Stimulated activated CD8-positive, alpha-beta memory T cell treated with anti-CD3 and anti-CD28 coated beads, Interleukin-7, amount 100 ng/mL, for 48 hours (primary cell): Measurements from ENCODE around the gene ZMAT3.

ENCODE experiments used
- DNase-seq, 2 donors: peaks; one replicate each; pipeline ENCODE4 v3.0.0-alpha.2; 2020; ENCODE audit warnings: low read depth in 1 of 2; ENCODE audit errors: extremely low read depth in 1 of 2

The ZMAT3 gene

DNA sequence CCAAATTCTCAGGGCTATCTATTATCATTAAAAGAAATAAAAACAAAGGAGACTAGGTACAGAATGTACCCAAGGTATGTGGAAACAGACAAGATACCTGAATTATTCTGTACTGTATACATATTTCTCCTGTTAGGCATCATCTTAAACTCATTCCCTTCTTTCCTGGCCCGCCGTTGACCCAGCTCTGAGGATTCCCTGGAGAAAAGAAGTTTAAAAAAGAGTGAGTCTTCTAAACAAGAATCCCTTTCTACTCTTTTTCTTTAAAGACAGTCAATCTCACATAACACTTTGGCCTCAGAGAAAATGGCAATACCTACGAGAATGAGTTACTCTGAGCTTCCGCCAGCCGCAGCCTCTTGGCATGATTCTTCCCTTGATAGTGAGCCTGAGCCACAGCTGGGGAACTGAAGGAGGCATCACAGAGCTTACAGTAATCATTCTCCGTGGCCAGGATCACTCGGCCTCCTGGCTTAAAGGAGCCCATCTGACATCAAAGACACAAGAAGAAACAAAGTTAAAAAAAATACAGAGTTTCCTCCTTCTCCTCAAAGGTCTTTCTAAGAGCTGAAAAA, 44.2 kb downstream of the ZMAT3 start:
- DNase-seq: no peak

DNA sequence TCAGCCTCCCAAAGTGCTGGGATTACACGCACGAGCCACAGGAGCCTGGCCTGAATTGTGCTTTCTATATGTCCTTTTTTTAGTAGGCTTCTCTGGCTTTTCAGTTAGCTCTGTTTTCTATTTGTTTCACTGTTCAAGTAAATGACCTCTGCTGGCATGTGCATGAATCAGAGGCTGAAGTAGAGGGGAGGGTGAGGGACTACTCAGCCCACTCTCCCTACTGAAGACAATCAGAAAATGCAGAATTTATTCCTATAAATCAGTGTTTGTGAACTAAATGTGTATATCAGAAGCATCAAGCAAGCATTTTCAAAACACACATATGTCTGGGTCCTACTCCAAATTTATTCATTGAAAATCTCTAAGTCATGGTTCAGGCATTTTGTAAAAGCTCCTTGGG, 45.0 kb downstream of the ZMAT3 start:
- no peak for DNase-seq

DNA sequence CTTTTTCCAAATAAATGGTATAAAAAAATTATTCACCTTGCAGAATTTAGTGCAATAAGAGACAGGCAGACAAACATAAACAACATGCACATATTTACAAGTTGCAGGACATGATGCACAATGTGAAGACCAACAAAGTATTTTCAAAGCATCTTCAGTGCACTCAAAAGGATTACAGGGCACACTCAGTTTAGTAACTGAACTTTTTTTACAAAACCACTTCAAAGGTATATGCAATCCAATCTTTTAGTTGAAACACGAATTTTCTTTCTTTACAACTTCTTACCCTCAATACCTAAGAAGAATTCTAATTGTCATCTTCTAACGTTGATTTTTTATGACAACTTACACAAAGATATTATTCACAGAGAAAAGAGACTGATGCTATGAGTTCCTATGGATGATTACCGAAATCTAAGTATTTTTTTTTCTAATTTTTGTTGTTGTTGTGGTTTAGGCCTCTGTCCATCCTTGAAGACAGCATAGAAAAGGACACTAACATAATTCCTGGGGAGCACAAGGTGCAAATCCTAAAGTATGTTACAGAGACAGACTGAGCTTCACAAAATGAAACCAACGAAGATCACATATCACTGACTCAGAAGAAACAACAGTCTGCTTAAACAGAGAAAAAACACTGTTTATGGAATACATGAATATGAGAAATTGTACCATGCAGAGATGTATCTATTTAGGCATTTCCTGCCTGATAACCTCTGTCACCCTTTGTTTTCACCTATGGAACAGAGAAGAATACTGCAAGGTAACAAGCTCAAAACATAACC, 50.3 kb downstream of the ZMAT3 start:
- no peak for DNase-seq

DNA sequence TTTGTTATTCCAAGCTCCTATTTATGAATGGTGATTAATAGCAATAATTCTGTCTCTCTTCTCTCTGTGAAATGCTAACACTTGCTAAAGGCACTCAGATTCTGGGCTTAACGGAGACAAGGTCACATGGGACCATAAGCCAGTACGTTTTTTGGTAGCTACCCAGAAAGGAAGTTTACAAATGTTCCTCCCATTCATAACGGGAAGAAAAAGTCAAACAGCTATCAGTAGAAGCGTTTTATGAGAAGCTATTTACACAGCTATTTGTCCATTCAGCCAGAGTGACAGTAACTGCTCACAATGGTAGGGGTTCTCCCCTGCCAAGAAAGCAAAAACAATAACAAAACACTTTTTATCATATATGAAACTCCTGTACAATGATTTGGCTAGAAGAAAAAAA, 51.5 kb downstream of the ZMAT3 start:
- DNase-seq: no peak

DNA sequence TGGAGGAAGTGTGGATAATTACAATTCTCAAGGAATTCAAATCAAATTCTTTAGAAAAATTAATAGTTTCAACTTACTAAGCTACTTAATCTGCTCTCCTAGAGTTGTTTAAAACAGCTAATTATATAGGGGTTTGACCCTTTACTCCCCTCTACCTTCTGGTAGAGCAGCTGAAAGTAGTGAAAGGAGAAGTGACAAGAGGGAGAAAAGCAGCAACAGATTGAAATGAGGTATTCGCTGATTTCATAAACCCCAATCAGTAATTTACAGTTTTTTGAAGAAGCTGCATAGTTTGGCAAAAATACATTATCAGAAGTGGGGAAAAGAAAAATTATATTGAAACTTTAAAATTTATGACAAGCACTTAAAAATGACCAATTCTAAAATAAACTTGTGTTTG, 52.8 kb downstream of the ZMAT3 start:
- DNase-seq: no peak

DNA sequence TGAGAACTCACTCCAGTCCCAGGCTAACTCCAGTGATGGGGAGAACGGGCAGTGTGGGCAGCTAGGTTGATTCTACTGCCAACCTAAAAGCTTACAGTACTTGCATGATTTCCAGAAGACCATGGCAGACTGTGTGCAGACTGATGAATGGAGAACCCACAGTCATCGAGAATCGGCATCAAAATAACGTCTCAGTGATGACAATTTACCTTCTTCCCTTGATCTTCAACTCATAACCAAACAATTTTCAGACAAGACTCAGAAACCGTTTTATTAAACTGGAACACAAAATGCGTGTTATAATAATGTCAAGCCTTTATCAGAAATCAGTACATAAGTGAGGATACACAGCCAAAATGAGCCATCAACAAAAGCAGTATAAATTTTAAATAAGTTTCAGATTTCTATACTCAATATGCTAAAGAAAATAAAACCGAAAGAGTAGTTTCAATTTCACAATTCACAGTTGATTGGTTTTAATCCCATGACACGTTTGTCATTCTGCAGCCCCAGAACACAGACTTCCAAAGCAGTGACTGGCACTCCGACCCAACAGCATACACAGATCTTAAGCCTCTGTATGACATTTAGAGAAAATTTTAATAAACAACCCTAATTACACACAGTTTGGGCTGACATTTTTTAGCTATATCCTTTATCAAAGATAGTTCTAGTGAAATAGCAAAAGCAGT, 54.5 kb downstream of the ZMAT3 start:
- DNase-seq: no peak

DNA sequence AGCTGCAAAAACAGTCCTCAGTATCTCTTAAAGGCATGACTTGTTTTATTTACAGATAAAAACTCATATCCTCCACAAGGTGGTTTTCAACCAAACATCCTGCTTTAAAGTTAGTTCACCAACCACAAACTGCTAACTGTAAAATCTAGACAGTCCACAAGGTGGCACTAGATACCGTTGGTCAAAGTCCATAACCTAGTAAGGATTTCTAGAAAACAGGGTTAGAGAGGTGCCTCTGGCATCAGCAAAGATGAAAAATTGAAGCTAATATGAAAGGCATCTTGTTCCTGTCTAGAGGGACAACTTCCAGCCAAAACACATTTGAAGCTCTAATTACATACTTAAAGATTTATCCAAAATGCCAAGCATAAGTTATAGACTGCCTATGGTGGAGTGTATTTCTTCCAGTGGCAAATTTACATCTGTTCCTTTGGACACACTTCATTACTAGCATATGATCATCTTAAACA, 56.0 kb downstream of the ZMAT3 start:
- peak in 1 of 2 donors; percentile 14 for DNase-seq

DNA sequence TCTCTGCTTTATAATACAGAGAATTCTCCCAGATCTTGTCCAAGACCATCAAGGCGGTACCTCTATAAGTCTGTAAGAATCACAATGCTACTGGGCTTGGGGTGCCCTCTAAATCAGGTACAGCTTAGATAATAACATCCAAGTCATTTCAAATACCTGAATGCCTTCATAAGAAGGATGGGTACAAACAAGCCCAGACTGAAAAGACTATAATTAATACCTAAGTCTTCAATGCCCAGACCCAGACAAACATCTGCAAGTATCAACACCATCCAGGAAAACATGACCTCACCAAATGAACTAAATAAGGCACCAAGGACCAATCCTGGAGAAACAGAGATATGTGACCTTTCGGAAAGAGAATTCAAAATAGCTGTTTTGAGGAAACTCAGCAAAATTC, 65.9 kb downstream of the ZMAT3 start:
- DNase-seq: no peak

DNA sequence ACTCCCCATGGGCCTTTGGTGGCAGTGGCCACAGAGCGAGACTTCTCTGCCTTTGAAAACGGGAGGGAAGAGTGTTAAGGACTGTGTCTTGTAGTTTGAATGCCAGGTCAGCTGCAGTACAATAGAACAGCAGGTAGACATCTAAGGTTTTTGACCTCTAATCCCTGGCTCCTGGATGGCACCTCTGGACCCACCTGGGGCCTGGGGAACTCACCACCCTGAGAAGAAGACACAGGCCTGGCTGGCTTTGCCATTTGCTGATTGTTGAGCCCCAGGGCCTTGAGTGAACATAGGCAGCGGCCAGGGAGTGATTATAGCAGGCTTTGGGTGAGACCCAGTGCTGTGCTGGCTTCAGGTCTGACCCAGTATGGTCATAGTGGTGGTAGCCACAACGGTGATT, 66.4 kb downstream of the ZMAT3 start:
- DNase-seq: no peak

DNA sequence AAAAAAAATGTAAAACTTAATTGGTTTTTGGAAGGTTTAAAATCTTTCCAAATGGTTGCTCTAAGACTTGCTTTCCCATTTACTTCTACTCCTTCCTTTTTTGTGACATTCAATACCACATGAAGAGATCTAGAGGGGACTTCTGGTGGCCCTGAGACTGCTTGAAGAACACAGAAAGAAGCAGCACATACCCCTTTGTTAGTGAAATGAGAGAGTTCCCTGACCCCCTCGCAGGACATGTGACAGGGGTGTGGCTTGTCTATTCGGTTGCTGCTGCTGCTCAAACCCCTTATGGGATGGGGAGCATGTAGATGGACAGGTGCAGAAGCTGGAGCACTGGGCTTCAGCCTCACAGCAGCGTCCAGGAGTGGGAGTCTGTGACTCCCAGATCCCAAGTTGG, 71.0 kb downstream of the ZMAT3 start:
- DNase-seq: no peak

DNA sequence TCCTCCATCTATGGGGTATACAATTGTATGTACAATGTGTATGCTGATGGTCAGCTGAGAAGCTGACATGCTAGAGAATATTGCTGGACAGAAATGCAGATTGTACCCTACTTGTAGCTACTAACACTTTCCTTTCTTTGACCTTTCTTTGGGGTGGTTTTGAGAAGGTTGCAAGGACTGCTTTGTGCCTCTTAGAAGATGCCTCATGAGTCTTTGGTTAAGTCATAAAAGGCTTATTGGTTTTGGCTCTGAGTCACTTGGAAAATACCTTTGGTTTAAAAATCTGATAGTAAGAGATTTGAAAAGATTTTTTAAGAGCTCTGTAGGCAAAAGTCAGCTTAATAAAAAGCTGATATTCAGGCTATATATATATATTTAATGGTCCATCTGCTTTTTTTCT, 71.5 kb downstream of the ZMAT3 start:
- DNase-seq: no peak

DNA sequence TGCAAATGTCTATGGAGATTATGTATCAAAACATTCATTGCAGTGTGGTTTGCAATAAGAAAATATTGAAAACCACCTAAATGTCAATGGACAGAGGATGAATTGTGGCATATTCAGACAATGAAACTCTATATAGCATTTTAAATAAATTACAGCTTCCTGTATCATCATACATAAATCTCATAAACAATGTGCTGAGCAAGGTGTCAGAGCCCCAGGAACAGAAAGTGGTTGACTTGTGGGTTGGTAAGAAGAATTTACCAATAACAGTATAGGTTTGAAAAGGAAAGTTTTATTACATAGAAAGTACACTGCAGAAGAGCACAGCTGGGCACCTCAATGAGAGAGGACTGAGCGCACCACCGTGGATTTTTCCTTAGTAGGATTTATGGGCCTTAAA, 75.2 kb downstream of the ZMAT3 start:
- DNase-seq: no peak

DNA sequence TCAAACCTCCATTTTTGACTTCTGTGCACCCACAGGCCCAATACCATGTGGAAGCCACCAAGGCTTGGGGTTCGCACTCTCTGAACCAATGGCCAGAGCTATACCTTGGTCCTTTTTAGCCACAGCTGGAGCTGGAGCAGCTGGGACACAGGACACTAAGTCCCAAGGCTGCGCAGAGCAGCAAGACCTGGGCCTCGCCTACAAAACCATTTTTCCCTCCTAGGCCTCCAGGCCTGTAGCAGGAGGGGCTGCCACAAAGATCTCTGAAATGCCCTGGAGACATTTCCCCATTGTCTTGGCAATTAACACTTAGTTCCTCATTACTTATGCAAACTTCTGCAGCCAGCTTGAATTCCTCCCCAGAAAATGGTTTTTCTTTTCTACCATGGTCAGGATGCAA, 81.3 kb downstream of the ZMAT3 start:
- no peak for DNase-seq

DNA sequence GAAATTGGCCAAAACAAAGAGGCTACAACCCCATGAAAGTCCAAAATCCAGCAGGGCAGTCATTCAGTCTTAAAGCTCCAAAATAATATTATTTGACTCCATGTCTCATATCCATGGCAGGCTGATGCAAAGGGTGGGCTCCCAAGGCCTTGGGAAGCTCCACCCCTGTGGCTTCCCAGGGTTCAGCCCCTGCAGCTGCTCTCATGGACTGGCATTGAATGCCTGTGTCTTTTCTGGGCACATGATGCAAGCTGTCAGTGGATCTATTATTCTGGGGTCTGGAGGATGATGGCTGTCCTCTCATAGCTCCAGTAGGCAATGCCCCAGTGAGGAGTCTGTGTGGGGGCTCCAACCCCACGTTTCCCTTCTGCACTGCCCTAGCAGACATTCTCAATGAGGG, 81.8 kb downstream of the ZMAT3 start:
- DNase-seq: no peak

DNA sequence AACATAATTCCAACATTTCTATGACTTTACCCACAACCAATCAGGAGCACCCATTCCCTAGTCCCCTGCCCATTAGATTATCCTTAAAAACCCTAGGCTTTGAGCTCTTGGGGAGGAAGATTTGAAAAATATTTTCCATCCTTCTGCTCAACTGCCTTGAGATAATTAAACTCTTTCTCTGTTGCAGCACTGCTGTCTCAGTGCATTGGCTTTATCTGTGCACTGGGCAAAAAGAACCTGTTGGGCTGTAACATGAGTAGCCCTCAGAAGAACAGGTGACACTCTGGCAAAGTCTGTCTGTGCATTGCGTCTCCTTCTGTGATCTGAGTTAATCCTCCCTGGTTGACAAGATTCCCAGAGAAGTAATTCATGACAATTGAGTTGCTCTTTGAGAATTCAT, 83.9 kb downstream of the ZMAT3 start:
- no peak for DNase-seq

DNA sequence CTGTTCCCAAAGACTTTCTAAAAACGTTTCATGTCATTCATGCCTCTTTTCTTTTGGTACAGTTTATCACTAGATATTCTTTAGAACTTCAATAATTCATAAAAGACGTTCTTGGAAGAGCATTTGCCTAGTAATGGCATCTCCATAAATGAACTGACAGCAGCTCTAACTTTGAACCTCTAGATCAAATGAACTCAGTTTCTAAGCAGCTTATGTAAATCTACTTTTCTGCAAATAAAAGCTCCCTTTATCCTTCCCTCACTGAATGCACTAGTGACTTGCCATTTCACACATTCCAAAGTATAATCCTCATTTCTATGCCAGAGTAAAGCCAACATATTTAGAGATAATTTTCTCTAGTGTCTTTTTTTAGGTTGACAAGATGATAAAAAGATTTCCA, 85.2 kb downstream of the ZMAT3 start:
- DNase-seq: no peak

DNA sequence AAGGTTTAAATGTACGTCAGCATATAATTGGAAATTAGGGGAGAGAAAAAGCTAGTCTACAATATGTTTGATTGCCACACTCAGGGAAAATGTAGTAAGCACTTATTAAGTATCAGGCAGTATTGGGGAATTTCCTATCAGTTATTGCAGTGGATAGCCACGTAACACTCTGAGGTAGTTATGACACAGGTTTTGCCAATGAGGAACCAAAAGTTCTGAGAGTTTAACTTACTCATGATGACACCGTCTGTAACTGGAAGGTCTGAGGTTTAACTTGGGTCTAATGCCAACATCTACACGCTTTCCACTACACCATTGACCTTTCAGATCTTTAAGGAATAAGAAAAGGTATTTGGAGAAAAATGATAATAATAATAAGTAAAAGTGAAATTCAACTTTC, 89.5 kb downstream of the ZMAT3 start:
- DNase-seq: no peak

DNA sequence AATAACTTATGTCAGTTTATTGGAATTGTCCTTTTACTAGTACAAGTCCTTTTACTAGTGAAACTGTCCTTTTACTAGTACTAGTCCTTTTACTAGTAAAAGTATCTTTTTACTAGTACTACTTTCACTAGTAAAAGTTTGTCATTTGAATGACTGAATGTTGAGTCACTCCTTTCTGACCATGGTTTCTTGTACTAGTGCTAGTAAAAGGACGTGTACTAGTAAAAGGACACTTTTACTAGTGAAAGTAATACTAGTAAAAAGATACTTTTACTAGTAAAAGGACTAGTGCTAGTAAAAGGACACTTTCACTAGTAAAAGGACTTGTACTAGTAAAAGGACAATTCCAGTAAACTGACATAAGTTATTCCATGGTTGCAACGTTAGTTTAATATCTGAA, 96.3 kb downstream of the ZMAT3 start:
- DNase-seq: no peak

DNA sequence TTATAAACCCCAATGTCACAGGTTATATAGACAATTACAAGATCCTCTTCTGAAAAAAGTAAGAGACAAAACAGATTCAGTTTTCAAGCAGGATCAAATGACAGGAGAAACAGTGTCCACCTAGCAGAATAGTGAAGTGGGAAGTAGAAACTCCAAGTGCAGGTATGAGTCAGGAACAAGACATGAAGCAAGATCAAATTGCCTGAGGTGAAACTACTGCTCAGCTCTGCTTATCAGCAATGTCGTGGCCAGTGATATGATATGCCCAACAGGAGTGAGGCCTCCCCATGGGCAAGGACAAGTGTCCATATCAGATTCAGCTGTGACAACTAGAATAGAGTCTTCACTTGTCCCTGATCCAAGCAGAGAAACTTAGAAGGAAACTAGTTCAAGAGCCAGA, 100.0 kb downstream of the ZMAT3 start:
- no peak for DNase-seq

DNA sequence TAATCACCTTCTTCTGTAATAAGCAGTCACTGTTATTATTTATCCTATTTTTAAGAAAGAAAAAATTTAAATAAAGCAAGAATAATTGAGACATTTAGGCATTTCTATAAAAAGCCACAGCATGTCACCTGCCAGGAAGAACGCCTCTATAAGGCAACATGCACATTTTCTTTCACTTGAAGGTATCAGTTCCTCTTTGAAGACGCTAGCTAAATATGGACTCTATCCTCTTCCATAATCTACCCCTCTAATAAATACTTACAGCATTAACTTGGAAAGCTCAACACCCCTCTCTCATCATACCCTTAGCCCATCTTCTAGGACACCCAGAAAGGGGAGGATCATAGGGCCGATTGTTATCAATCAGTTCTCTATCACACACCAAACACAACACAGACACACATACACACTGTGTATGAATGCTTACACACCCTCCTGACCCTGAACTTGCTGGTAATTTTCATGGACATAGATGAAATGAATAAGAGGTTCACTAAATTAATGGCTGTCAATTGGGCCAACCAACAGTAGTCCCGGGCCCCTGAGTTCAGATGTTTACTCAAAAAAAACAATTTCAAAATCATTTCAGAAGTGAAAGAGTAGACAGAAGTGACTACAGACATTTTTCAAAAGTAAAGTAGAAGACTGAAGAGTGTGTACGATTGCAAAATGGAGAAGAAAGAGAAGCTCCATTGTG, 102.5 kb downstream of the ZMAT3 start:
- no peak for DNase-seq
